GM12878 (cell line): ENCODE measurements around the gene NRM.

ENCODE experiments used
- CEBPB ChIP-seq, 2 experiments: fragments of 150-350 bp in 1 of 2; IDR thresholded peaks; 2 replicates each; pipeline ENCODE4 v1.6.1; 2012 to 2014; ENCODE audit warnings: low read depth in 2 of 2, low read length in 2 of 2, borderline replicate concordance in 1 of 2, inconsistent platforms in 1 of 2
- SP1 ChIP-seq: IDR thresholded peaks from one replicate; pipeline ENCODE4 v1.6.1; 2011; ENCODE audit warnings: low read depth, low read length
- TF ChIP-seq, protein P1 (sequence below): IDR thresholded peaks from 2 replicates; pipeline ENCODE4 v1.6.1; 2012; ENCODE audit warnings: low read depth, low read length, improper control_type of control experiment
- TF ChIP-seq, protein P2 (sequence below), 3 experiments: IDR thresholded peaks in 2 of 3; conservative IDR thresholded peaks in 1 of 3; 2 replicates each; pipeline ENCODE4 v1.5.1; 2011; ENCODE audit warnings: low read depth in 3 of 3, low read length in 3 of 3, mild to moderate bottlenecking in 3 of 3, control low read depth in 2 of 3, moderate library complexity in 2 of 3, inconsistent platforms in 1 of 3, mixed read lengths in 1 of 3; ENCODE audit not compliant: control insufficient read depth in 2 of 3, insufficient read depth in 1 of 3; ENCODE audit errors: extremely low read depth in 1 of 3

DNA sequence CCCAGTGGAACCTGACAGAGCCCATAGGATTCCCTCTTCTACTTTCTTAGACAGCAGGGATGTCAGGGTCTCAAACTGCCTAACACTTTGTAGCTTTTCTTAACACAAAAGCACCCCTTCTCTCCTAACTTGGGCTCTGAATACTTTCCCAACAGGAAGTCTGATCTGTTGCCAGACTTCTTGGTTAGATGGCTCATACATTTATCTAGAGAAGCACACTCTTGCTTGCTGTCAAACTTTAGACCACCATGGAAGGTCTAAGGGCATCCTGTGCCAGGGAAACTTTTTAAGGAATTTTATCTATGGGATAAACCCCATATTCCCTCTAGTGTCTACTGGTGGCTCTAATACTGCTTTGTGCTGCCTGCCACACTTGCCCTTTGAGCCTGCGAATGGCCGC lies 47.1 kb downstream of the NRM start:
- TF ChIP-seq, protein P1, sequence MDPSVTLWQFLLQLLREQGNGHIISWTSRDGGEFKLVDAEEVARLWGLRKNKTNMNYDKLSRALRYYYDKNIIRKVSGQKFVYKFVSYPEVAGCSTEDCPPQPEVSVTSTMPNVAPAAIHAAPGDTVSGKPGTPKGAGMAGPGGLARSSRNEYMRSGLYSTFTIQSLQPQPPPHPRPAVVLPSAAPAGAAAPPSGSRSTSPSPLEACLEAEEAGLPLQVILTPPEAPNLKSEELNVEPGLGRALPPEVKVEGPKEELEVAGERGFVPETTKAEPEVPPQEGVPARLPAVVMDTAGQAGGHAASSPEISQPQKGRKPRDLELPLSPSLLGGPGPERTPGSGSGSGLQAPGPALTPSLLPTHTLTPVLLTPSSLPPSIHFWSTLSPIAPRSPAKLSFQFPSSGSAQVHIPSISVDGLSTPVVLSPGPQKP: no peak
- TF ChIP-seq, protein P2, sequence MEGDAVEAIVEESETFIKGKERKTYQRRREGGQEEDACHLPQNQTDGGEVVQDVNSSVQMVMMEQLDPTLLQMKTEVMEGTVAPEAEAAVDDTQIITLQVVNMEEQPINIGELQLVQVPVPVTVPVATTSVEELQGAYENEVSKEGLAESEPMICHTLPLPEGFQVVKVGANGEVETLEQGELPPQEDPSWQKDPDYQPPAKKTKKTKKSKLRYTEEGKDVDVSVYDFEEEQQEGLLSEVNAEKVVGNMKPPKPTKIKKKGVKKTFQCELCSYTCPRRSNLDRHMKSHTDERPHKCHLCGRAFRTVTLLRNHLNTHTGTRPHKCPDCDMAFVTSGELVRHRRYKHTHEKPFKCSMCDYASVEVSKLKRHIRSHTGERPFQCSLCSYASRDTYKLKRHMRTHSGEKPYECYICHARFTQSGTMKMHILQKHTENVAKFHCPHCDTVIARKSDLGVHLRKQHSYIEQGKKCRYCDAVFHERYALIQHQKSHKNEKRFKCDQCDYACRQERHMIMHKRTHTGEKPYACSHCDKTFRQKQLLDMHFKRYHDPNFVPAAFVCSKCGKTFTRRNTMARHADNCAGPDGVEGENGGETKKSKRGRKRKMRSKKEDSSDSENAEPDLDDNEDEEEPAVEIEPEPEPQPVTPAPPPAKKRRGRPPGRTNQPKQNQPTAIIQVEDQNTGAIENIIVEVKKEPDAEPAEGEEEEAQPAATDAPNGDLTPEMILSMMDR (IDR thresholded peaks at IDR 0.05 in 2 of 3, conservative IDR thresholded peaks at IDR 0.05 in 1 of 3; ENCODE audit: control insufficient read depth in 2 of 3, extremely low read depth in 1 of 3, insufficient read depth in 1 of 3, low read depth in 3 of 3, low read length in 3 of 3): no peak
- TF ChIP-seq CEBPB (IDR thresholded peaks at IDR 0.05; ENCODE audit: borderline replicate concordance in 1 of 2, low read depth in 2 of 2, low read length in 2 of 2): no peak
- TF ChIP-seq SP1: no peak
